Duodenal mucosa (tissue), 2 donors: ENCODE results near the gene ZBTB20.

Source experiments
- H3K27ac ChIP-seq: one replicate; pipeline ENCODE4 v1.7.0; 2013; ENCODE audit warnings: low read depth, low read length
- H3K27me3 ChIP-seq, 2 donors: one replicate each; pipeline ENCODE4 v1.7.0; 2013; ENCODE audit warnings: low read length in 2 of 2, control low read depth in 1 of 2; ENCODE audit not compliant: insufficient read depth in 2 of 2, control insufficient read depth in 1 of 2
- H3K36me3 ChIP-seq, 2 donors: one replicate each; pipeline ENCODE4 v1.7.0; 2013; ENCODE audit warnings: low read length in 2 of 2, control low read depth in 1 of 2; ENCODE audit not compliant: insufficient read depth in 2 of 2, control insufficient read depth in 1 of 2
- H3K4me1 ChIP-seq, 2 donors: one replicate each; pipeline ENCODE4 v1.7.0; 2013; ENCODE audit warnings: low read length in 2 of 2, control low read depth in 1 of 2; ENCODE audit not compliant: insufficient read depth in 2 of 2, control insufficient read depth in 1 of 2
- H3K4me3 ChIP-seq, 2 donors: one replicate each; pipeline ENCODE4 v1.7.0; 2013; ENCODE audit warnings: low read length in 2 of 2, low read depth in 1 of 2
- H3K9ac ChIP-seq, 2 donors: one replicate each; pipeline ENCODE4 v1.7.0; 2013; ENCODE audit warnings: low read length in 2 of 2, low read depth in 1 of 2
- H3K9me3 ChIP-seq, 2 donors: one replicate each; pipeline ENCODE4 v1.7.0; 2013; ENCODE audit warnings: low read length in 2 of 2, control low read depth in 1 of 2; ENCODE audit not compliant: control insufficient read depth in 1 of 2

ZBTB20 gene

DNA sequence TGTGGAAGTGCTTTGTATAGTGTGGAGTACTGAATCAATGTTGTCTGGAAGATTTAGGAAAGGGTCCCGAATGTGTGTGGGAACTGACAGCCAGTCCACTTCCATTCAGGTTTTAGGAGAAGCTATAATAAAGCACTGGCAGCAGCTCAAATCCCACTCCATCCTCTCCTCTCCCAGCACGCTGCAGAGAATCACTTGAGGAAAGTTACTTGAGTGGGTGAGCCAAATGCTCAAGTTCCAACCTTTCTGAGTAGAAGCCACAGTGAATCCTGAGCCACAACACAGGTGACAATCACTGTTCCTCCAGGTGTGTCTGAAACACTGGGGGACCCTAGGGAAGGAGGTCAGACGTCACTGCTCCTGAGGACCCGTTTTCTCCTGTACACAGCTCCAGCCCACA lies 746.7 kb downstream of the ZBTB20 start:
- Histone ChIP-seq H3K4me3 (no peak overlapping the region), H3K36me3 (no peaks in the 10 kb centered on the region), H3K9ac (no peak overlapping the region), H3K27ac (no peak overlapping the region), H3K27me3 (no peaks in the 10 kb centered on the region), H3K9me3 (no peaks in the 10 kb centered on the region), H3K4me1 (no peaks in the 10 kb centered on the region)

DNA sequence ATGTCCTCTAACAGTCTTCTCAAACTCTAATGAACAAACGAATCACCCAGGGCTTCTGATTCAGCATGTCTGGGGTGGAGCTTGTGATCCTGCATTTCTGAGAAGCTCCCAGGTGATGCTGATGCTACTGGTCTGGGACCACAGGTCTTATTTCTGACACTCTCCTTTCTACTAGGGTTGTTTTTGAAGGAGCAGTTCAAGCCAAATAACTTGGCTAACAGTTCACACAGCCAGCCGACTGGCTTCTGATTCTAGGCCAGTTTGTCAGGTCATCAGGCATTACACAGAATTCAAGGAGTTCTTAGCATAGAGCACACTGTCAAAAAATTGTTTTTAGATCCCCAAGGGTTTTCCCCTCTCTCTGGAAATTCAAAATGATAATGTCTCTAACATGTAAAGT lies 752.5 kb downstream of the ZBTB20 start:
- Histone ChIP-seq H3K9me3 (no peaks in the 10 kb centered on the region), H3K27me3 (no peaks in the 10 kb centered on the region), H3K36me3 (no peaks in the 10 kb centered on the region), H3K4me1 (no peaks in the 10 kb centered on the region), H3K4me3 (no peak overlapping the region), H3K27ac (no peak overlapping the region), H3K9ac (no peak overlapping the region)

DNA sequence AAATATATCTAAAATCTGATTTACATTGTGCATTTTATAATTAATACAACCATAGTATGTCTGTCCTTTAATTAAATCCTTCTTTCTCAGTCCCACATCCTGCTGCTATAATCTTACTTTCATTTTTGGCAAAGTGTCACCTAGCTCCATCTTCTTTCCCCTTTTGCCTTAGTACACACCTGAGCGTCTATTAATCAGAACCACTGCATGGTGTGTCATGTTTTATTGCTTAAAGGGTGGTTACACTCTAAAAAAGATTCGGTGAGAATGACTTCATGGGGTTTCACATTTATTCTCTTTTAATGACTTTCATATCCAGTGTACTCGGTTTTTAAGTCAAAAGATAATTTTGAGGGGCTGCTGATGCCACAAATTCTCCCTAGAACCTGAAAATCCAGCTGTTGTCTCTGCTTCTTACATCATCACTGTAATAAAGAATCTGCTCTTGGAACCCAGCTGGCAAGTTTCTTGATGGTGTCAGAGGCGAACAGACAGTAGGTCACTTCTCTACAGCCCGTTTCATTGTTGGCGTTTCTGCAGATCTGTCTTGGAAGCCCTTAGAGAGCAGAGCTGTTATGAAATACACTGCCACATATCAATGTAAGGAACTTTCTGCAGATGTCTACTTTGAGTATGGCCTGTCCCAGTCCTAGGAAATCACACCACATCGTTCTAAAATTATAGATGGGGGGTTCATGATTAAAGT lies 753.6 kb downstream of the ZBTB20 start:
- Histone ChIP-seq H3K9me3 (no peaks in the 10 kb centered on the region), H3K36me3 (peaks cover 0 to 2% of the 10 kb centered on the region in 2 donors), H3K4me1 (no peaks in the 10 kb centered on the region), H3K27me3 (no peaks in the 10 kb centered on the region), H3K9ac (no peak overlapping the region), H3K4me3 (no peak overlapping the region), H3K27ac (no peak overlapping the region)

DNA sequence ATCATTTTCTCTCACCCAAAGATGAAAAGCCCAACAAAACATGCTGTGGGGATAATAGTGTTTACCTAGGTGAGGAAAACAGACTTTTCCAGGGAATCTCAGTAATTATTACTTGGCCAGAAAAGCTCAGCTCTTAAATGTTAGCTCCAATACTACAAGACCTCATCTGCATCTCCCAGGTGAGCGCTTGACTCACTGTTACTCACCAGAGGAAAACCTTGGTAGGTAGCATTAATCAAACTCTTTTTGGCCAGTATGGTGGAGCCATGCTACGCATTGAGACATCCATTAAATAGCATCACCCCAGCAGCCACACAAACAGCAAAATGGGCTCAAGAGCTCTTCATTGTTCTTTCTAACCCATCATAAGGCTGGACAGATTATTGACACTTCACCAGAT lies 754.3 kb downstream of the ZBTB20 start:
- H3K9me3 ChIP-seq, result no peaks in the 10 kb centered on the region
- no peaks in the 10 kb centered on the region for H3K4me1 ChIP-seq
- no peak overlapping the region for H3K9ac ChIP-seq
- no peak overlapping the region for H3K27ac ChIP-seq
- no peaks in the 10 kb centered on the region for H3K27me3 ChIP-seq
- no peak overlapping the region for H3K4me3 ChIP-seq
- peaks cover 0 to 6% of the 10 kb centered on the region in 2 donors for H3K36me3 ChIP-seq

DNA sequence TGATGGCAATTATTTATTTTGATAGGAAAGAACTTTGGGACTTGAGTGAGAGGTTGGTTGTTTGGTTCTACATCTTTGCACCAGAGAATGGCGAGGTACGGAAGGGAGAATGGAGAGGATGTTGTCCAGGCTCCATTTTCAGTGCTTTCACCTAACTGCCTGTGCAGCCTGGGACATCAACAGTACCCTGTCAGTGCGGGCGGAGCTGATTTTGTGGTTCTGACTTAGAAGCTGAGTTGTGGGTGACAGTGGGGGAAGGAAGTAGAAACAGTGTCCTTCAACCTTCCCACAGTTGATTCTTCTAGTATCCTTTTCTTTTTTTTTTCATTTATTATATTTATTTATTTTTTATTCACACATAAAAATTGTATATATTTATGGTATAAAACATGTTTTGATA lies 757.9 kb downstream of the ZBTB20 start:
- Histone ChIP-seq H3K27ac (no peak overlapping the region), H3K27me3 (no peaks in the 10 kb centered on the region), H3K36me3 (peaks cover 0 to 6% of the 10 kb centered on the region in 2 donors), H3K4me1 (no peaks in the 10 kb centered on the region), H3K4me3 (no peak overlapping the region), H3K9ac (no peak overlapping the region), H3K9me3 (no peaks in the 10 kb centered on the region)

DNA sequence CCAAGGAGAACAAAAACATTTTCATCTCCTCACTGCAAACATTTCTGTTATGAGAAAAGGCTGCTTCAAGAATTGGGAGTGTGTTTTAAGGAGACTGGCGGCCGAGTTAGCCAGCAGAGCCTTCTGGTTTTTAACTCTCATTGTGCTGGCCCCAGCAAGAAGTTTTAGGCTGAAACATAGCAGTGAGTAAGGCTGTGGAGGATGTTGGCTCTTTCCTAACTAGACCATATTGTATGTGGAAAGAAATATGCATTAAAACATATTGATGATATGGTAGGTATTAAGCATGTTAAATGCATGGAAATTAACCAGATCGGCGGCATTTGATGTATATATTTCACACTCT lies 762.6 kb downstream of the ZBTB20 start:
- Histone ChIP-seq H3K27me3 (no peaks in the 10 kb centered on the region), H3K4me1 (no peaks in the 10 kb centered on the region), H3K9ac (no peak overlapping the region), H3K9me3 (no peaks in the 10 kb centered on the region), H3K27ac (no peak overlapping the region), H3K4me3 (peak overlapping the region; percentile 41 to 45), H3K36me3 (peaks cover 0 to 10% of the 10 kb centered on the region in 2 donors)

DNA sequence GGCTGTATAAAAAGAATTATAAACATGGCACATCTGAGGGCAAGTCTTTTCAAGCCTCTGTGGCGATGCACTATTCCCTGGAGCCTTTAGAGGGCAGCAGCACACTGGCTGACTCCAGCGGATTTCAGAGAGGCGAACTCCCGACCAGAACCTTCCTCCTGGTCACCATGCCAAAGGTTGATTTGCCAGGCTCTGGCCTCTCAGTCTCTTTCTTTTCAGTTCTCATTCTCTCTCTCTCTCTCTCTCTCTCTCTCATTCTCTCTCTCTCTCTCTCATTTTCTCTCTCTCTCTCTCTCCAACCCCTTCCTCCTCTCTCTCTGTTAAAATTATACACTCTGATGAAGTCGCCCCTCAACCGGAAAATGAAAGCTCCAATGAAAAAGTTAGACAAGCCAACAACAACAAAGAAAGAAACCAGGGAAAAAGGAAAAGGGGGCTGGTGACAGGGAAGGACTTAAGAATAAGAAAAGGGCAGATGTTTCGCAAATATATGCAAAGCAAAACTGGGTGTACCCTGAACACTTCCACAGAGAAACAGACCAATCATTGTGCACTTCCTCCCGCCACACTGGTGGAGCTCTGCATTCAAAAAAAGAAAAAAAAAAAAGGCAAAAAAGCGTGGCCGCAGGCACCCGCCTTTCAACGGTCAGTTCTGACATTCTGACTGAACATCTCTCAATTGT lies 763.1 kb downstream of the ZBTB20 start:
- peaks cover 0 to 10% of the 10 kb centered on the region in 2 donors for H3K36me3 ChIP-seq
- peak overlapping the region; percentile 41 to 45 for H3K4me3 ChIP-seq
- no peaks in the 10 kb centered on the region for H3K9me3 ChIP-seq
- no peak overlapping the region for H3K9ac ChIP-seq
- H3K27ac ChIP-seq, result no peak overlapping the region
- H3K4me1 ChIP-seq, result no peaks in the 10 kb centered on the region
- H3K27me3 ChIP-seq, result no peaks in the 10 kb centered on the region

DNA sequence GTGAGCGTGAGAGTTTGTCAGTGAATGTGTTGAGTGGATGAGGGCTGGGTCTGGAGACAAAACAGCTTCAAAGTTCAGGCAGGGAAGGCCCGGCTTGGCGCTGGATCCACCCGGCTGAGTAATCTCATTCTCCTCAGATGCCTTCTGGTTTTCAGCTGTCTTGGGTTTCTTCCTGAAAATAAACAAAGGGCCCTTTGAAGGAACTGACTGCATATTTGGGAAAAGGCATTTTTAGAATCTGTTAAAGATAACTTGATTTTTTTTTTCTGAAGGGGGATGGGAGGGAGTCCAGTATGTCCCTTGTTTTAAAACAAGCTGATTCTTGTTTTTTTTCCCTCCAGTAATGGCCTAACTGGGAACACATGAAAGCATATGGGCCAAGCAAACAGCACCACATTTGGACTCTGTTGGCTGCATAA lies 766.8 kb downstream of the ZBTB20 start:
- peaks cover 0 to 18% of the 10 kb centered on the region in 2 donors for H3K36me3 ChIP-seq
- no peak overlapping the region for H3K4me3 ChIP-seq
- H3K4me1 ChIP-seq, result no peaks in the 10 kb centered on the region
- H3K27ac ChIP-seq, result no peak overlapping the region
- no peaks in the 10 kb centered on the region for H3K27me3 ChIP-seq
- H3K9ac ChIP-seq, result no peak overlapping the region
- no peaks in the 10 kb centered on the region for H3K9me3 ChIP-seq

DNA sequence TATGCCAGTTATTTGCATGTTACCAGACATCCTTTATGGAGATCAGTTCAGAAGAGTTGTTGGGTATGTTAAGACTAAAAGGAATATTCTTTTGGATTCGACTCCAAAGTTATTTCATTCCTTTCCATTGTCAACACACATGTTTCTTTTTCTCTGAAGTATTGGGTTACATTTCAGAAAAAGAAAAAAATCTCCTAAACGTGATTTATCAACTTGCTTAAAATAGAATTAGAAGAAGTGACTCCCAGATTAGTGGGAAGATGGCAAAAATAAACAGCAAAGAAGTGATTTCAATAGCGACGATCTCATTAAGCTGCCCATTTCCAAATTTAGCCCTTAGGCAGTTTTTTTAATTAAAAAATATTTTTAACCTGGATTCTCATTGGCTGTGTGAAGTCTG lies 767.8 kb downstream of the ZBTB20 start:
- Histone ChIP-seq H3K9me3 (no peaks in the 10 kb centered on the region), H3K9ac (no peak overlapping the region), H3K27me3 (no peaks in the 10 kb centered on the region), H3K4me1 (no peaks in the 10 kb centered on the region), H3K36me3 (peaks cover 0 to 18% of the 10 kb centered on the region in 2 donors), H3K27ac (no peak overlapping the region), H3K4me3 (no peak overlapping the region)

DNA sequence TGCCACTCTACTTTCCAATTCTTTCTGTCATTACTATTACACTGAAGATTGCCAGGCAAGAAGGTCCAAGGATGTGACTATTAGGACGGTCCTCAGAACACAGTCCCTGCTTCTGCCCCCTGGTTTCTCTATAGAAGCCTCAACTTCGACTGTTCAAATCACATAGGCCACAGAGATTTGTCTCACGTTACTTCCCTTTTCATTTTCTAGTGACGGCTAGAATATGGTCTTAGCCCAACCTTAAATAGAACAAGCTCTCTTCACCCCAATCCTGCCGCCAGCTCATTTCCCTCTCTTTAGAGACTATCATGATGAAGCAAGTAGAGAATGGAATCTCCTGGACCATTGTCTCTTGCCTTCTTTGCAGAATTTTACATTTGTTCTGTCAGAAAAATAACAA lies 768.3 kb downstream of the ZBTB20 start:
- H3K27ac ChIP-seq, result no peak overlapping the region

More for the DNA sequence above, 768.3 kb downstream of the ZBTB20 start:
- Histone ChIP-seq H3K4me3 (no peak overlapping the region), H3K4me1 (no peaks in the 10 kb centered on the region), H3K9ac (no peak overlapping the region), H3K27me3 (no peaks in the 10 kb centered on the region), H3K36me3 (peaks cover 0 to 18% of the 10 kb centered on the region in 2 donors), H3K9me3 (no peaks in the 10 kb centered on the region)
